ENCODE measurements around the gene CPT1A.

GRCh38 chr11:68845351-68846002 is 3.8 kb upstream of the CPT1A start:
- TF ChIP-seq CTCF (optimal IDR thresholded peaks at IDR 0.05 in 1 of 3, IDR thresholded peaks at IDR 0.05 in 1 of 3, conservative IDR thresholded peaks at IDR 0.05 in 1 of 3; ENCODE audit: extremely low read depth in 1 of 3, insufficient read depth in 2 of 3, low read length in 3 of 3) (no peak), EZH2 (IDR thresholded peaks at IDR 0.05; ENCODE audit: low read length) (no peak)
